Upper lobe of left lung (tissue), 4 donors: ENCODE measurements around the gene FRYL.

Experiments
- CTCF ChIP-seq, 6 experiments: fragments of 450-650 bp in 4 of 6; fragments of 200-600 bp in 2 of 6; sonication (generic) in 2 of 6; IDR thresholded peaks; one replicate each; pipeline ENCODE4 v1.5.1; 2016 to 2019; ENCODE audit warnings: antibody characterized with exemption in 6 of 6
- EP300 ChIP-seq, 4 donors: sonication (generic); formaldehyde crosslinking; IDR thresholded peaks; one replicate each; pipeline ENCODE4 v1.5.1; 2017; ENCODE audit warnings: antibody characterized with exemption in 4 of 4, control low read depth in 2 of 4
- POLR2A ChIP-seq, 4 donors: fragments of 450-650 bp; IDR thresholded peaks; one replicate each; pipeline ENCODE4 v1.5.1; 2016 to 2017; ENCODE audit warnings: antibody characterized with exemption in 4 of 4, mild to moderate bottlenecking in 2 of 4
- POLR2AphosphoS5 ChIP-seq, 2 donors: sonication (generic); formaldehyde crosslinking; IDR thresholded peaks; one replicate each; pipeline ENCODE4 v1.5.1; 2017; ENCODE audit warnings: antibody characterized with exemption in 2 of 2

GRCh38 chr4:48692044-48692443, 88.0 kb downstream of the FRYL start:
- TF ChIP-seq POLR2AphosphoS5 (IDR thresholded peaks at IDR 0.05) (no peak), CTCF (IDR thresholded peaks at IDR 0.05) (no peak), POLR2A (IDR thresholded peaks at IDR 0.05) (no peak), EP300 (IDR thresholded peaks at IDR 0.05) (no peak)
